ENCODE data around the gene SERINC5.
"Not testable (repeated sequence)": the region's sequence is repeated elsewhere in the genome, so short reads cannot be mapped to it uniquely, and the experiment has no call there.

Gene SERINC5

DNA sequence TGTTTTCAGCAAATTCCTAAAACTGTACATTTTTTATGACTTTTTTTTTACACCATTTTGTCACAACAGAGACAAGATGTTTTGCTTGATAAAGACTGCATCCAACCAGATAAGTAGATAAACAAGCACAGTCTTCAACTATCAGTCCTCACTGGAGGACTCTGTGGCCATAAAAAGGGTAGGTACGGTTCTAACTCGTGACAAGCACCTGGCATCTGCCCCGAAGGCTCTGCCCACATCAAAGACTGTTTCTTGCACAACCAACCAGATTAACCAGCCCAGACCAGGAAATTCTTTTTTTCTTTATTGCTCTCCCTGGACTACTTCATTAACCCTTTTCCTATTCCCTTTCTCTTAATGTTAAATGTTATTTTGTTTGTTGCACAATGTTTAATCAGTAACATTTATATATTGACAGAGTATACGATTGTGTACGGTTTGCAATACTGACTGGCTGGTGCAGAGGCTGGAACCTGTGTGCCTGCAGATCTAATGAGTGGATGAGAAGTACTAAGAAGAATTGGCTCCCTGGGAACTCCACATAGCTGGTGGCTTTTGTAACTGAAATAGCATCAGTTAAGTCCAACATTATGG lies 74.1 kb downstream of the SERINC5 start:
- in situ Hi-C loops (cut with MboI; ENCODE audit: low sequenced_read_pairs), result no loop called here

DNA sequence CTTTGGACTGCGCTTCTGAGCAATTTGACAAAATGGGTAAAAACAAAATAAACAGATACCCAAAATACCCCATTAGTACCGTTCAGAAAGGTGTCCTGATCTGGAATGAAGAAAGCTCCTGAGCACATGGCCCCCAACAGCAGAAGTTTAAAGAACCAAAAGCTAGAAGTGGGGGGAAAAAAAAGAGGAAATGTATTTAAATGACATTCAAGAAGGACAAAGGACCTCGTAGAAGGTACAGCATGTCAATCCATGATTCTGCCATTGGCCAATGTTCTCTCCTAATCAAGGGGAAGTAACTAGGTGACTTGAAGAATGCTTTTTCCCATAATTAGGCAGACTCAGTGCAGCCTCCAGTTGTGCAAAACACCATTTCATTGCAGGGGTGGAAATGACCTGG lies 78.6 kb downstream of the SERINC5 start:
- in situ Hi-C loops (cut with MboI; ENCODE audit: low sequenced_read_pairs), result no loop called here

DNA sequence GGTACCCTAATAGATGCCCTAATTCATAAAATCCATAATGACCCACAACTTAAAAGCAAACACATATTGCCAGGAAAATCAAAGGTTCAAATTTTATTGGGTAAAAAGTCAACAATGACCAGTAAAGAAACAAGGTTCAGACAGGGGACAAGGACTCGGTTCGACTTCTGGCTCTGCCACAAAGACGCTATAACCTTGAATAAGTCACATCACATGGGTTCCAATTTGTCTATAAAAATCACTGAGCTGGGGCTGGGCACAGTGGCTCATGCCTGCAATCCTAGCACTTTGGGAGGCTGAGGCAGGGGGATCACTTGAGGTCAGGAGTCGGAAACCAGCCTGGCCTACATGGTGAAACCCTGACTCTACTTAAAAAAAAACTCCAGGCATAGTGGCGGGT lies 80.5 kb downstream of the SERINC5 start:
- in situ Hi-C loops (cut with MboI; ENCODE audit: low sequenced_read_pairs), result no loop called here

DNA sequence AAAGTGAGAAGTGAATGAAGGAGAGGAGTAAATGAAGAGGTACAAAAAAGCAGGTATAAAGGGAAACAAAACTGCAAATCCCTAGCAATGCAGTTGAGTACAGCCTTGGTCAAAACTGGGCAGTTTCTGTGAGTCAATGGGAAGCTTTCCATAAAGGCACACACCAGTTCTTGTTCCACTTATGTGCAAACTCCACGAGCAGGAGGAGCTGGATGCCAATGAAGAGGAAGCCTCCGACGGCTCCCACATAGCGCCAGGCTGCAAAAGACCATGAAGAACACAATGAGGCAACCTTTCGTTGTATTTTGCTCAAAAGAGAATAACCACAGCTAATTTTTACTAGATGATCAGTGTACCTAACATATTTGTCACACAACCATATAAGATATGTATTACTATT lies 81.1 kb downstream of the SERINC5 start:
- in situ Hi-C loops (cut with MboI; ENCODE audit: low sequenced_read_pairs), result no loop called here

GRCh38 chr5:80172067-80172695 lies 83.7 kb downstream of the SERINC5 start:
- in situ Hi-C loops (cut with MboI; ENCODE audit: low sequenced_read_pairs), result no loop called here

- in situ Hi-C loops (cut with MboI; ENCODE audit: low sequenced_read_pairs), result no loop called here
Observed at GRCh38 chr5:80170117-80170535, 85.7 kb downstream of the SERINC5 start.

GRCh38 chr5:80168388-80169028 lies 87.3 kb downstream of the SERINC5 start:
- in situ Hi-C loops (cut with MboI; ENCODE audit: low sequenced_read_pairs), result no loop called here

GRCh38 chr5:80165452-80165851 lies 90.4 kb downstream of the SERINC5 start:
- in situ Hi-C loops (cut with MboI; ENCODE audit: low sequenced_read_pairs), result no loop called here

- in situ Hi-C loops (cut with MboI; ENCODE audit: low sequenced_read_pairs), result no loop called here
Observed at GRCh38 chr5:80161165-80161564, 94.7 kb downstream of the SERINC5 start.

DNA sequence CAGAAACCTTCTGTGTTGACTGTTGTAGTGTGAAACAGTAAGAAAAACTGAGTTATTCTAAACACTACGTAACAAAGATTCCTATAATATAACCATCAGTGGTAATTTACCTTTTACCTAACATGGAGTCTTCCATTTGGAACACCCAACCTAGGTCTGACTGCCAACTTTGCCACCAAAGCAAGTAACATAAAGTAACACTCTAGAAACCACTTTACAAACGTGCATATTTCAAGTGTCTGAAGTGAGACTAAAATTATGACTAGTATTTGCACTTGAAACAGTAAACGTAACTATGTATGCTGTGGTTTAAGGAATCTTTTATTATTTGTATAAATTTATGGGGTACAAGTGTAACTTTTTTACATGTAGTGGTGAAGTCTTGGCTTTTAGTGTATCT lies 95.6 kb downstream of the SERINC5 start:
- in situ Hi-C loops (cut with MboI; ENCODE audit: low sequenced_read_pairs), result no loop called here

GRCh38 chr5:80159133-80159815 lies 96.6 kb downstream of the SERINC5 start:
- in situ Hi-C loops (cut with MboI; ENCODE audit: low sequenced_read_pairs), result no loop called here

DNA sequence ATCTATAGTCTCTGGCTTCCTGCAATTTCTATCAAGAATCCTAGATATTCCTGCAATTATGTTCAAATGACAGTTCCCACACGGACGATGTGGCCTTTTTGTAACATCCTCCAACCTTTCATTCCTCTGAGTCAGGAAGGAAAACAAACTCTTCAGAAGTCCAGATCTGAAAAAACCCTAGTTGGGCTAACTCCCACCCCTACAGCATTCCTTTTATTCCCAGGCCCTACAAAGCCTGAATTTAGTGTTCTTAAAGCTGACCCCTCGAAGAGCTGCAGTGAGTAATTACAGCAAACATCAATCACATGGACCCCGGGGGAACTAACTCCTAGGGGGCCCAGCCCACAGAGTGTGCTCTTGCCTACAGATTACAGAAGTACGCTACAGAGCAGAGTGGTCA lies 99.7 kb downstream of the SERINC5 start:
- in situ Hi-C loops (cut with MboI; ENCODE audit: low sequenced_read_pairs), result no loop called here

DNA sequence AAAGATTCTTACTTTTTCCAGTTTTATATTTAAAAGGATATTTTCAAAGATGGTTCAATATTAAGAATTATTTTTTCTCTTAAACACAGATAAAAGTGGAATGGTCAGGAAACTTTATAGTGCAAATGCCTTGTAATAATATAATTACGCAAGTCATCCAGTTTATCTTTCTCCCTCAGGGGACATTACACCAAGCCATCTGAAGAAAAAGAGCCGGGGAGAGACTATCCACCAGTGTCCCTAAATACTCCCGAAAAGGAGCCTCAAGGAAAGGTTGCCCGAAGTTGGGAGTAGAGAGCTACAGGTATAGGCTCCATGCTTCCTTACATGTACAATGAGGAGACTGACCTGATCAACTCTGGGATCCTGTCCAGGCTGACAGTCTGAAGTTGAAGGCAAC lies 101.1 kb downstream of the SERINC5 start:
- in situ Hi-C loops (cut with MboI; ENCODE audit: low sequenced_read_pairs), result no loop called here

DNA sequence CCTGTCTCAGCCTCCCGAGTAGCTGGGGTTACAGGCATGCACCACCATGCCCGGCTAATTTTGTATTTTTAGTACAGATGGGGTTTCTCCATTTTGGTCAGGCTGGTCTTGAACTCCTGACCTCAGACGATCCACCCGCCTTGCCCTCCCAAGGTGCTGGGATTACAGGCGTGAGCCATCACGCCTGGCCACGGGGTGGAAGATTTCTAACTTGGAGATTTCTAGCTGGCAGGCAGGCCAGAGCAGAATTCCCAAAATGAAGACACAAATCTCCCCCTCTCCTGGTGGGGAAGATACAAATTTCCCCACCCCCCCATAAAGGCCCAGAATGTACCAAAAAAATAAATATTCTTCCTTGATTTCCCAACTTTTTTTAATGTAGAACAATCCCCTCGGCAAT lies 101.6 kb downstream of the SERINC5 start:
- in situ Hi-C loops (cut with MboI; ENCODE audit: low sequenced_read_pairs), result not testable (repeated sequence)

DNA sequence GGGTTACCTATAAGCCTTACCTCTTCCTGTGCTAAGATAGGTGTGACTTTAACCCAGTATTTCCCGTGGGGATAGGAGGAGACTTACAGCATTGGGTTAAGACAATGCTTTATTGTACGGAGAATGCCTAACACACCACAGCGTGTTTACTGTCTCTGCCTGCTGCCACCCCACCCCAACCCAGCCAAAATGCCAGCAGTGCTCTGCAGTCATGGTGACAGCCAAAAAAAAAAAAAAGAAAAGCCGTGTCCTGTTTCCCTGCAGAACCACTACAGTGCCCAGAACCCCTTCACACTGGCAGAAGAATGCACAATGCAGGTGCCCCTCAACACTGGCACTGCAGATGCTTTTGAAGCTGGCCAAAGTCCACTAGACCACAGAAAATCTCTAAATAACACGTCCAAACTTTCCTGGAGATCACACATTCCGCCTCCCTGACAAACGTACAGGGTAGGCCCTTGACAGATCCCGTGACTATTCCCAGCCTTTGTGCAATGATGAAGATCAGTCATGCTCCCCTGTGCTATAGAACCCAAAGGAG lies 102.2 kb downstream of the SERINC5 start:
- in situ Hi-C loops (cut with MboI; ENCODE audit: low sequenced_read_pairs), result no loop called here

- in situ Hi-C loops (cut with MboI; ENCODE audit: low sequenced_read_pairs), result no loop called here
Observed at GRCh38 chr5:80152778-80153177, 103.1 kb downstream of the SERINC5 start.

DNA sequence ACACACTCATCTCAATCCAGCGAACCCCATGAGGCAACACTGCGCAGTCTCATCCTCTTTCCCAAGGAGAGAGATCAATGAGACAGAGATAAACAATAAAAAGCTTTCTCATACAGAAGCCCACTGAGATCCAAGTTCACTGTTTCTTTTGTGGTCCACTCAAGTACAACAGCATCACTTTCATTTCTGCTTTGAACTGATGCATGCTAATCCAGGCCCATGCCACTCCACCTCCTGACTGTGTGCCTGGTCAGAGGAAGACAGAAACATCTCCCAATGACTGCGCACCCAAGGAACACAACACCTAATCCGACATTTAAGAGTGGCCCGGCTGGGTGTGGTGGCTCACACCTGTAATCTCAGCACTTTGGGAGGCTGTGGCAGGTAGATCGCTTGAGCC lies 104.0 kb downstream of the SERINC5 start:
- in situ Hi-C loops (cut with MboI; ENCODE audit: low sequenced_read_pairs), result no loop called here

DNA sequence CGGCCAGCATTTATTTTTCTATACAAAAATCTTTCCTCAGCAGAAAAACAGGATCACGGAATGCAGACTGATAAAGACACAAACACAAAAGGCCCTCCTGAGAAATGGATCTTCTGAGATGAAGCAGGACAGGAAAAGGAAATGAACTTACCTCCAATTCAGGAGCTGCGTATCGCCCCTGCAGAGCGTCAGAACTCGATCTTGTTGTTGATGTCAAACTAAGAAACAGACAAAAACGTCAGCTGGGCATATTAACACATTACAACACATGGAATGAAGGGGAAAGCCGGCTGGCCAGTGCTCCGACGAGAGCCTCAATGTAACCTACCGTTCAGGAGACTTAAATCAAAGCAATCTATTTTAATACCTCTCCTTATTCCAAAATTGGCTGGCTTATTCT lies 105.1 kb downstream of the SERINC5 start:
- in situ Hi-C loops (cut with MboI; ENCODE audit: low sequenced_read_pairs), result no loop called here

DNA sequence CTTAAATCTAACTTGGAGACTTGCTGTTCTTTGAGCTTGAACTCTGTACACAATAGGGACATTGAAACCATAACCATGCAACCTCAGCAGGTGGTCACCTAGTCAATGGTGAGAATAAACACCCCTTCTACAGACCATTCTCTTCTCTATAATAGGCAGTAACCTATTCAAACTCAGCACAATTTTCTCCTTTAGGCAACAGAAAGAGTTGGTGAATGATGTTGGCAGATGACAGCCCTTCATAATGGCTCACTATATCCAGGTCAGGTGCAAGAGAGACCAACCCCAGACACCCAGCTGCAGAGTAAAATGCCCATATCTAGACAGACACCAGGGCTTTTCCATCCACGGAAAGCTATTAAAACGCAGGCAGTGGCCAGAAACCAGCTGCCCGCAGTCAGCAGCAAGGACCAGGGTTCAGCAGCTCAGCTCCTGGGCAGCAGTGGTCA lies 106.7 kb downstream of the SERINC5 start:
- in situ Hi-C loops (cut with MboI; ENCODE audit: low sequenced_read_pairs), result no loop called here

DNA sequence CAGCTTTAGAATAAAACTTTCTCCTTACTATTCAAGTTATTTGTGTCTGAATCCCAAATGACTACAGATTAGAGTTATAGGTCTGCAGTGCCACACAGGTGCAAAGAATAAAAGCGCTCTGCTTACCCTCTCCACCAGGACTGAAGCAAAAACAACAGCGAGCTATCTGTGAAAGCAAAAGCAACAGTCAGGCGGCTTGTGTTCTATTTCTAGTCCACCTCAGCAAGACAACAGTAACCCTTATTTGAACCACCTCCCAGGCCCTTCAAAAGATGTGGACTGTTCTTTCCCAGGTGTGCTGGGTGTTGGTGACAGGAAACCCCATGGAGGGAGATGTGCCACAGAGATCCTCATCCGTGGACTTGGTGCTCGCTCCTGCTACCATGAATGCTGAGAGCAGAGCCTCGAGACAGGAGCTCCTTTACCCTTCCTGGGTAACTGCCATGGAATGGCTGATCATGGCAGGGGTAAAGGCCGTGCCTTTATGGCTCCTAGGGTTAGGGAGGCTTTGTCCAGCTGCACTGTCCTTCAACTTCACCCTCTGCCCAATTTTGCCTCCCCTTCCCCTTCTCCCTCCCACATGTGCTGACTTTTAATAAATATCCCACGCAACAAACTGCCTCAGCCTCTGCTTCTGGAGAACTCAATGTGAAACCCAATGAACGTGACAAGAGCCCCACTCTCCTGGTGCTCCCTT lies 108.6 kb downstream of the SERINC5 start:
- in situ Hi-C loops (cut with MboI; ENCODE audit: low sequenced_read_pairs), result no loop called here

DNA sequence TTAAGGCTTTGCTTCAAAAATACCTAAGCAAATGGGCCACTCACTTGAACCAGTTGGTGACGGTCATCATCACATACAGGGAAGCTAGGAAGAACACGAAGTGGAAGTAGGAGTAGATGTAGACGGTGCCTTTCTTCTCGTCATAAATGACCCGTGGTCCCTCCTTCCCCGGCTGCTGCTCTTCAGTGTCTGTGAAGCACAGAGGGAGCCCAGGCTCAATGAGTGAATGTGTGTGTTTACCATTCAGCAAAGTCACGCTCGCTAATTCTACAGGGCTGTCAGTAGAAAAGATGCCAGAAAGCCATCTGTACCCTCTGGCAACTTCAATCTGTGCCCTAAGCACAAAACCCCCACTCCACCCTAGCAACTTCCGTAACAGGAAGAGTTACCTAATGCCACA lies 109.8 kb downstream of the SERINC5 start:
- in situ Hi-C loops (cut with MboI; ENCODE audit: low sequenced_read_pairs), result no loop called here

All from hTERT RPE-1 (cell line).